ENCODE results near the gene SULT1A1.

The SULT1A1 gene

GRCh38 chr16:28555561-28555960, 54.3 kb downstream of the SULT1A1 start:
- DNase-seq: no peak

Data from Kasumi-1 (cell line).